CD4-positive, alpha-beta T cell (primary cell): Measurements from ENCODE around the gene ABCA2. TPM values are rescaled to one million over a fixed set of nuclear protein-coding genes. Genes with fewer than 3 reads are reported as not detected.

Experiments
- ATAC-seq: fragments of 200-7000 bp; cut with Tn5 transposase; one replicate; pipeline ENCODE4 v1.10.0; 2022; ENCODE audit warnings: mild to moderate bottlenecking; ENCODE audit not compliant: poor library complexity
- CTCF ChIA-PET: fragments of 350-600 bp; sonication (Branson Sonifier 250); formaldehyde crosslinking; loops from one replicate; lab custom pipeline; 2021; ENCODE audit warnings: antibody characterized with exemption, inconsistent platforms; lab: Charles Lee
- POLR2A ChIA-PET: fragments of 350-600 bp; sonication (Branson Sonifier 250); formaldehyde crosslinking; loops from one replicate; lab custom pipeline; 2021; ENCODE audit warnings: antibody characterized with exemption, inconsistent platforms; lab: Charles Lee
- DNase-seq, 14 experiments: peaks; one replicate each; pipeline ENCODE4 v3.0.0-alpha.2; 2013 to 2020; ENCODE audit warnings: mixed read lengths in 2 of 14
- H3K27ac ChIP-seq, 2 donors: one replicate each; pipeline versions ENCODE4 v1.5.1 to v1.7.0; 2013; ENCODE audit warnings: low read length in 2 of 2, low read depth in 1 of 2, mild to moderate bottlenecking in 1 of 2
- H3K27me3 ChIP-seq, 2 experiments: 1 replicate in 1 of 2; 2 replicates in 1 of 2; pipeline versions ENCODE4 v1.6.1 to v1.7.0; 2013; ENCODE audit warnings: low read length in 2 of 2, control low read depth in 1 of 2, mild to moderate bottlenecking in 1 of 2, moderate library complexity in 1 of 2; ENCODE audit not compliant: insufficient read depth in 2 of 2, control insufficient read depth in 1 of 2
- H3K36me3 ChIP-seq: one replicate; pipeline ENCODE4 v1.6.1; 2013; ENCODE audit warnings: low read length, control low read depth; ENCODE audit not compliant: insufficient read depth
- H3K4me1 ChIP-seq: one replicate; pipeline ENCODE4 v1.6.1; 2013; ENCODE audit warnings: low read length, control low read depth; ENCODE audit not compliant: insufficient read depth
- H3K4me3 ChIP-seq: one replicate; pipeline ENCODE4 v1.5.1; 2013; ENCODE audit warnings: mild to moderate bottlenecking, low read length, moderate library complexity
- H3K9me3 ChIP-seq, 2 experiments: 1 replicate in 1 of 2; 2 replicates in 1 of 2; pipeline versions ENCODE4 v1.6.1 to v1.7.0; 2013; ENCODE audit warnings: low read length in 2 of 2, mild to moderate bottlenecking in 2 of 2, control low read depth in 1 of 2, moderate library complexity in 1 of 2; ENCODE audit not compliant: control insufficient read depth in 1 of 2, insufficient read depth in 1 of 2
- H3K27ac Mint-ChIP-seq: one replicate; pipeline ENCODE4 v1.8.0; 2020; ENCODE audit warnings: mixed read lengths
- H3K27me3 Mint-ChIP-seq: one replicate; pipeline ENCODE4 v1.8.0; 2021; ENCODE audit warnings: mixed read lengths
- H3K36me3 Mint-ChIP-seq: one replicate; pipeline ENCODE4 v1.8.0; 2021; ENCODE audit warnings: low read depth, mixed read lengths
- H3K4me1 Mint-ChIP-seq: one replicate; pipeline ENCODE4 v1.8.0; 2021; ENCODE audit warnings: low read depth, mixed read lengths
- H3K4me3 Mint-ChIP-seq: one replicate; pipeline ENCODE4 v1.8.0; 2020; ENCODE audit warnings: mild to moderate bottlenecking, mixed read lengths
- H3K9me3 Mint-ChIP-seq: one replicate; pipeline ENCODE4 v1.8.0; 2020; ENCODE audit warnings: mixed read lengths
- intact Hi-C, 2 experiments: fragments of 100-400 bp; cut with DNase I in 1 of 2; cut with micrococcal nuclease in 1 of 2; formaldehyde crosslinking; loops; one replicate each; pipeline versions ENCODE4 v1.15.1 to v1.9.0; 2023 to 2025; cut with DNase I, micrococcal nuclease
- total RNA-seq, 174 experiments: library from RNA in 2 of 174; stranded (reverse) in 2 of 174; gene quantifications; one replicate each; pipeline ENCODE4 v1.2.3 and lab custom pipeline; 2021 to 2026
- TF ChIP-seq, protein P1 (sequence below): fragments of 200-600 bp; IDR thresholded peaks from one replicate; pipeline ENCODE4 v1.8.0; 2022; ENCODE audit warnings: antibody characterized with exemption, mild to moderate bottlenecking

Gene ABCA2
- total RNA-seq, 2 experiments from 2014 or later, result 80.1 to 86.8 TPM

DNA sequence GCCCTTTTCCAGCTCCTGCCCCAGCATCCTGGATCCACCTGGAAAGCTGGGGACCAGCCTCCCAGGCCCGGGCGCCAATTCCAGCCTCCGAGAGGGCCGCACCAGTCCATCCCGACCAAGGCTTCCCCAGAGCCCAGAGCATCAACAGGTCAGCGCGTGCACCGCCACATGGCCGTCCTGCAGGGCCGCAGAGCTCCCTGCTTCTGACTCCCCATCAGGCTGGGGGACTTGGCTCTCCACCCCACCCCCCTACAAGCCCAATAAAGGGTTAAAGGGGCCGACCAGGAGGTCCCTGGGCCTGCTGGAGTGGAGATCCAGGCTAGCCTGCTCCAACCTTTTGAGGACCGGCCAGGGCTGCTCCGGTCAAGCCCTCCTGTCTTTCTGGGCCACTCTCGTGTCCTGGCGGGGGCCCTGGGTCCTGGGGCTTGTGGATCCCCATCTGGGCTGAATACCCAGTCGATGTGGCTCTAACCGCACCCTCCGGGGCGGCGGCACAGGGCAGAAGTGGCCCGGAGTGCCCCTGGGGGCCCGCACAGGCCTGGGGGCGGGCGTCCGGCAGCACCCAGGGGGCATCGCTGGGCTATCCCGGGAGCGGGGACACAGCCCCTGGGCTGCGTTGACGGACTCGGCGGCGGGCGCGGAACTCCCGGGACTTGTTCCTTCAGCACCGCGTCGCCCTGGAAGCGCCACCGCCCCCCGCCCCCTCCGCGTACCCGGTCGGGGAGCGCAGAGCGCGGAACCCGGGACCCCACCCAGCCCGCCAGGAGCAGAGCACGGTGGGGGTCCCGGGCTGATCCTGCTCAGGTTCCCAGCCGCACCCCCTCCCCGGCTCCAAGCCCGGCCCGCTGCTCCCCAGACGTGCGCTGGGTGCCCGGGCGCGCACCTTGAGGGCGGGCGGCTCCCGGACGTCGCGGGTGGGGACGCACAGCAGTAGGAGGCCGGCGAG lies 25.2 kb upstream of the ABCA2 start:
- Histone ChIP-seq H3K4me1 (peaks cover 28% of the 10 kb centered on the region), H3K27me3 (peaks cover 48 to 53% of the 10 kb centered on the region in 2 experiments), H3K27ac (no peak overlapping the region), H3K36me3 (no peaks in the 10 kb centered on the region), H3K4me3 (no peak overlapping the region), H3K9me3 (peaks cover 0 to 37% of the 10 kb centered on the region in 2 experiments)
- ATAC-seq (peak; percentile 31), DNase-seq (no peak)
- TF ChIP-seq, protein P1, sequence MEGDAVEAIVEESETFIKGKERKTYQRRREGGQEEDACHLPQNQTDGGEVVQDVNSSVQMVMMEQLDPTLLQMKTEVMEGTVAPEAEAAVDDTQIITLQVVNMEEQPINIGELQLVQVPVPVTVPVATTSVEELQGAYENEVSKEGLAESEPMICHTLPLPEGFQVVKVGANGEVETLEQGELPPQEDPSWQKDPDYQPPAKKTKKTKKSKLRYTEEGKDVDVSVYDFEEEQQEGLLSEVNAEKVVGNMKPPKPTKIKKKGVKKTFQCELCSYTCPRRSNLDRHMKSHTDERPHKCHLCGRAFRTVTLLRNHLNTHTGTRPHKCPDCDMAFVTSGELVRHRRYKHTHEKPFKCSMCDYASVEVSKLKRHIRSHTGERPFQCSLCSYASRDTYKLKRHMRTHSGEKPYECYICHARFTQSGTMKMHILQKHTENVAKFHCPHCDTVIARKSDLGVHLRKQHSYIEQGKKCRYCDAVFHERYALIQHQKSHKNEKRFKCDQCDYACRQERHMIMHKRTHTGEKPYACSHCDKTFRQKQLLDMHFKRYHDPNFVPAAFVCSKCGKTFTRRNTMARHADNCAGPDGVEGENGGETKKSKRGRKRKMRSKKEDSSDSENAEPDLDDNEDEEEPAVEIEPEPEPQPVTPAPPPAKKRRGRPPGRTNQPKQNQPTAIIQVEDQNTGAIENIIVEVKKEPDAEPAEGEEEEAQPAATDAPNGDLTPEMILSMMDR, result no peak
- H3K36me3 Mint-ChIP-seq, result no peaks in the 10 kb centered on the region
- POLR2A ChIA-PET, result interaction anchor here (0.6 kb wide), 1 partner anchor 121 kb away, joined by 3 read pairs; no protein-coding TSS in a partner anchor
- no peaks in the 10 kb centered on the region for H3K9me3 Mint-ChIP-seq
- no peak overlapping the region for H3K4me3 Mint-ChIP-seq
- intact Hi-C loops, result no loop called here
- no peaks in the 10 kb centered on the region for H3K4me1 Mint-ChIP-seq
- CTCF ChIA-PET, result no interaction called here
- H3K27me3 Mint-ChIP-seq, result peaks cover 29% of the 10 kb centered on the region
- no peak overlapping the region for H3K27ac Mint-ChIP-seq

DNA sequence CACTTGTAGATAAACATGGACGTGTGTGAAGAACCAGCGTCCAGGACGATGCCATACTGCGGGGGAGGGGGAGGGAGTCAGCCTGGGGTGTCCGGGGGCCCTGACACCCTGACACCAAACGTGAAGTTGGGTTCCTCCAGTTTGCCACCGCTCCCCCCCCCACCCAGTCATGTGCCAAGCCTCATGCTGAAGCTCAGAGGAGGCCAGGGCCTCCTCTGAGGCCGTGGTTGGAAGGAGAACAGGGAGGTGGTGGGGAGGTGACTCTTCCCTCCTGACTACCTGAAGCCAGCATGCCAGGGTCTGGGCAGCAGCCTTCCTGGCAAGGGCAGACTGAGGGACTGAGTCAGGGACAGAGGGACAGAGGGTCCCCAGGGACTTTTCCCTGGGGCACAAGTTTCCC lies 24.3 kb upstream of the ABCA2 start:
- DNase-seq (no peak), ATAC-seq (no peak)
- CTCF ChIA-PET, result no interaction called here
- peaks cover 58 to 63% of the 10 kb centered on the region in 2 experiments for H3K27me3 ChIP-seq
- H3K36me3 Mint-ChIP-seq, result no peaks in the 10 kb centered on the region
- H3K4me3 Mint-ChIP-seq, result no peak overlapping the region
- H3K9me3 Mint-ChIP-seq, result no peaks in the 10 kb centered on the region
- H3K36me3 ChIP-seq, result no peaks in the 10 kb centered on the region
- H3K4me1 Mint-ChIP-seq, result no peaks in the 10 kb centered on the region
- TF ChIP-seq, protein P1, result no peak
- H3K27me3 Mint-ChIP-seq, result peaks cover 38% of the 10 kb centered on the region
- no peak overlapping the region for H3K27ac ChIP-seq
- H3K9me3 ChIP-seq, result peaks cover 0 to 47% of the 10 kb centered on the region in 2 experiments
- intact Hi-C loops, result no loop called here
- no peak overlapping the region for H3K4me3 ChIP-seq
- peaks cover 28% of the 10 kb centered on the region for H3K4me1 ChIP-seq
- H3K27ac Mint-ChIP-seq, result no peak overlapping the region
- POLR2A ChIA-PET, result no interaction called here

DNA sequence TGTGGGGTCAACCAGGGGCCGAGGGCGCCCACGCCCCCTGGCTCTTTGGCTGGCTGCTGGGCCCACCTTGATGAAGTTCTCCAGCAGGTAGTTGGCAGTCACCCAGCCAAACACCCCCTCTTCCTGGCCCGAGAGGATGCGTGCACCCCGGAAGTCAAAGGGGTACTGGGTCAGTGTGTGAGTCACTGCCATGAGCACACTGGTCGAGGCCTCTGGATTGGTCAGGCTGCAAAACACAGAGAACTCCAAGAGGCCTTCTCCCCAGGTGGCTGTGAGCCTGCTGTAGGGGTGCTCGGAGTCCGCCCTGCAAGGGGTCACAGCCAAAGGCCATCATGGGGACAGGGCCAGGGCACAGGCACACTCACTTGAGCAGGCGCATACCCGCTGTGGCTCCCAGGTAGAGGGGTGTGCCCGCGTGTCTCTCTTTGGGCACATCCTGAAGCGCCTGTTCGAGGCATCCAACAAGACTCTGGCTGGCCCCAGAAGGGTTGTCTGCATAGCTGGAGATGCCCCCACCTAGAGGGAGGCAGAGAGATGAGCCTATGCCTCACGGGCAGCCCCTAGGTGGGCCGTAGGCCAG lies 23.2 kb upstream of the ABCA2 start:
- no peak for ATAC-seq
- no peaks in the 10 kb centered on the region for H3K36me3 Mint-ChIP-seq
- no peaks in the 10 kb centered on the region for H3K9me3 Mint-ChIP-seq
- peaks cover 36% of the 10 kb centered on the region for H3K4me1 ChIP-seq
- CTCF ChIA-PET, result no interaction called here
- peaks cover 0 to 51% of the 10 kb centered on the region in 2 experiments for H3K9me3 ChIP-seq
- DNase-seq, result no peak
- no peak overlapping the region for H3K4me3 ChIP-seq
- H3K27ac Mint-ChIP-seq, result no peak overlapping the region
- H3K27ac ChIP-seq, result no peak overlapping the region
- TF ChIP-seq, protein P1, result no peak
- H3K36me3 ChIP-seq, result no peaks in the 10 kb centered on the region
- H3K4me3 Mint-ChIP-seq, result no peak overlapping the region
- intact Hi-C loops, result no loop called here
- no peaks in the 10 kb centered on the region for H3K4me1 Mint-ChIP-seq
- POLR2A ChIA-PET, result no interaction called here
- peaks cover 67% of the 10 kb centered on the region in 2 experiments for H3K27me3 ChIP-seq
- peaks cover 47% of the 10 kb centered on the region for H3K27me3 Mint-ChIP-seq
